Measurements from ENCODE around the gene LHPP.
"Not testable (repeated sequence)": the region's sequence is repeated elsewhere in the genome, so short reads cannot be mapped to it uniquely, and the experiment has no call there.

The LHPP gene

GRCh38 chr10:124598196-124598595 is 136.6 kb downstream of the LHPP start:
- DNase-seq: no peak

- DNase-seq: no peak
These were observed 137.4 kb downstream of the LHPP start for GRCh38 chr10:124598773-124599587.

GRCh38 chr10:124599588-124600050 is 138.0 kb downstream of the LHPP start:
- no peak for DNase-seq

GRCh38 chr10:124600051-124600880 is 138.6 kb downstream of the LHPP start:
- no peak for DNase-seq

GRCh38 chr10:124601016-124601415 is 139.4 kb downstream of the LHPP start:
- DNase-seq: no peak

- no peak for DNase-seq
These were observed 140.0 kb downstream of the LHPP start for GRCh38 chr10:124601431-124602120.

- DNase-seq: no peak
These were observed 140.5 kb downstream of the LHPP start for GRCh38 chr10:124602121-124602561.

- DNase-seq: no peak
These were observed 141.2 kb downstream of the LHPP start for GRCh38 chr10:124602646-124603365.

GRCh38 chr10:124603376-124604213 is 142.0 kb downstream of the LHPP start:
- no peak for DNase-seq

GRCh38 chr10:124604214-124605000 is 142.8 kb downstream of the LHPP start:
- DNase-seq: no peak

- no peak for DNase-seq
These were observed 143.4 kb downstream of the LHPP start for GRCh38 chr10:124605001-124605370.

- no peak for DNase-seq
These were observed 143.8 kb downstream of the LHPP start for GRCh38 chr10:124605481-124605855.

GRCh38 chr10:124605856-124606812 is 144.5 kb downstream of the LHPP start:
- no peak for DNase-seq

GRCh38 chr10:124606822-124607221 is 145.2 kb downstream of the LHPP start:
- no peak for DNase-seq

- DNase-seq: no peak
These were observed 146.1 kb downstream of the LHPP start for GRCh38 chr10:124607693-124608092.

- DNase-seq: no peak
These were observed 146.6 kb downstream of the LHPP start for GRCh38 chr10:124608093-124608721.

- no peak for DNase-seq
These were observed 148.1 kb downstream of the LHPP start for GRCh38 chr10:124609698-124610097.

- not testable (repeated sequence) for DNase-seq
These were observed 148.6 kb downstream of the LHPP start for GRCh38 chr10:124610186-124610585.

- not testable (repeated sequence) for DNase-seq
These were observed 149.2 kb downstream of the LHPP start for GRCh38 chr10:124610851-124611250.

Data from NCI-H1417 treated with DMSO at 0.1 percent for 48 hours (cell line).